Lower leg skin (tissue), 4 donors: ENCODE data around the gene PARP6. TPM values are rescaled to one million over a fixed set of nuclear protein-coding genes. Genes with fewer than 3 reads are reported as not detected.

ENCODE experiments used
- DNase-seq, 2 donors: peaks; one replicate each; pipeline ENCODE4 v3.0.0-alpha.2; 2019; ENCODE audit warnings: low spot score in 2 of 2
- H3K4me3 ChIP-seq: fragments of 200-600 bp; sonication (generic); 2 replicates; pipeline ENCODE4 v1.5.1; 2017; ENCODE audit warnings: mild to moderate bottlenecking, low read depth; ENCODE audit not compliant: poor library complexity, severe bottlenecking
- POLR2A ChIP-seq, 2 donors: fragments of 450-650 bp; IDR thresholded peaks; one replicate each; pipeline ENCODE4 v1.6.1; 2016 to 2017; ENCODE audit warnings: antibody characterized with exemption in 2 of 2, mild to moderate bottlenecking in 1 of 2, moderate library complexity in 1 of 2
- WGBS, 2 donors: methylation state at CpG; one replicate each; pipeline ENCODE4 v1.1.5; 2018; 5-methylcytosine and 5-hydroxymethylcytosine counted together
- intact Hi-C: fragments of 100-400 bp; cut with DNase I; formaldehyde crosslinking; loops from one replicate; pipeline ENCODE4 v1.15.0; 2023; ENCODE audit warnings: low total_unique reads
- total RNA-seq, 4 donors: library from RNA; depleted of rRNA; stranded (reverse); fragments of >200 nt; gene quantifications; one replicate each; pipeline ENCODE4 v1.1.0, GENCODE V29; 2016
- TF ChIP-seq, protein P1 (sequence below), 3 donors: fragments of 450-650 bp; IDR thresholded peaks; one replicate each; pipeline ENCODE4 v1.5.1; 2016; ENCODE audit warnings: antibody characterized with exemption in 3 of 3, mild to moderate bottlenecking in 3 of 3, moderate library complexity in 2 of 3

Gene PARP6
- total RNA-seq, 4 donors from 2014 or later, result 47.4 to 61.7 (median 54.8) TPM

DNA sequence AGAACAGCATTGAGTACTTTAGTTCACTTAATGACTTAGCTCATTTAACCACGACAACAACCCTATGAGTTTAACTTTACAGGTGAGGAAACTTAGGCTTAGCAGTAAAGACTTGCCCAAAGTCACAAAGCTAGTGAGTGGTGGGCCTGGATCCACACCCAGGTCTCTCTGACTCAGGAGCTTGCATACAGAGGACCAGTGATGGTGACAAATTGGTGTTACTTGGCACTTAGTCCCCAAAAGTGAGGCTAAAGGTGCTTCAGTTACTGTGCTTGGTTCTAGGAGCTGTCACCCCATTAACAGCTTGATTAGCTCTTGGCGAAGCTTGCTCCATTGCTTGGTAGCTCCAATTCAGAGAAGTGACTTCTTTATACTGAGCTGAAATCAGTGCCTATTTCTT lies 41.5 kb upstream of the PARP6 start:
- 92 to 96% methylated on average over 2 of the region's 2 CpGs for WGBS, 2 donors
- intact Hi-C loops, result no loop called here
- TF ChIP-seq, protein P1, sequence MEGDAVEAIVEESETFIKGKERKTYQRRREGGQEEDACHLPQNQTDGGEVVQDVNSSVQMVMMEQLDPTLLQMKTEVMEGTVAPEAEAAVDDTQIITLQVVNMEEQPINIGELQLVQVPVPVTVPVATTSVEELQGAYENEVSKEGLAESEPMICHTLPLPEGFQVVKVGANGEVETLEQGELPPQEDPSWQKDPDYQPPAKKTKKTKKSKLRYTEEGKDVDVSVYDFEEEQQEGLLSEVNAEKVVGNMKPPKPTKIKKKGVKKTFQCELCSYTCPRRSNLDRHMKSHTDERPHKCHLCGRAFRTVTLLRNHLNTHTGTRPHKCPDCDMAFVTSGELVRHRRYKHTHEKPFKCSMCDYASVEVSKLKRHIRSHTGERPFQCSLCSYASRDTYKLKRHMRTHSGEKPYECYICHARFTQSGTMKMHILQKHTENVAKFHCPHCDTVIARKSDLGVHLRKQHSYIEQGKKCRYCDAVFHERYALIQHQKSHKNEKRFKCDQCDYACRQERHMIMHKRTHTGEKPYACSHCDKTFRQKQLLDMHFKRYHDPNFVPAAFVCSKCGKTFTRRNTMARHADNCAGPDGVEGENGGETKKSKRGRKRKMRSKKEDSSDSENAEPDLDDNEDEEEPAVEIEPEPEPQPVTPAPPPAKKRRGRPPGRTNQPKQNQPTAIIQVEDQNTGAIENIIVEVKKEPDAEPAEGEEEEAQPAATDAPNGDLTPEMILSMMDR (IDR thresholded peaks at IDR 0.05), result no peak
- TF ChIP-seq POLR2A (IDR thresholded peaks at IDR 0.05), result no peak
- no peak overlapping the region for H3K4me3 ChIP-seq
- peak in 1 of 2 donors; percentile 66 for DNase-seq

DNA sequence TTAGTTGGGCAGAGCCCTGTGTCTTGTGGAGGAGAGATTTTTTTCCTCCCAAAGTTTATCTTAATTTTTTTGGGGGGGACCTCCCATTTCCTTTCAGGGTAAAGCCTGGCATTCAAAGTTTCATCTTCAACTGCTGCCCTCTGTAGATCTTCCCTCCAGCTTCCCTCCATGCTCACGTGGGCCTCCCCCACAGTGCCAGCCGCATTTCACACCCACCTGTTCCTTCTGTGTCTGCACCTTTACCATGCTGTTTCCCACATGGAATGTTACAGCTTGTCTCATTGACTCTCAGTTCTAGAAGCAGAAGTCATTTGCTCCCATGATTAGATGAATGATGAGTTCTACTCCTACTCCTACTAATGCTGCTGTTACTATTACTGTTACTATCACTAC lies 41.1 kb upstream of the PARP6 start:
- H3K4me3 ChIP-seq, result no peak overlapping the region
- TF ChIP-seq POLR2A (IDR thresholded peaks at IDR 0.05), result no peak
- TF ChIP-seq, protein P1 (IDR thresholded peaks at IDR 0.05), result no peak
- peak in 1 of 2 donors; percentile 46 for DNase-seq
- intact Hi-C loops, result no loop called here
- 87 to 93% methylated on average over 2 of the region's 2 CpGs for WGBS, 2 donors

DNA sequence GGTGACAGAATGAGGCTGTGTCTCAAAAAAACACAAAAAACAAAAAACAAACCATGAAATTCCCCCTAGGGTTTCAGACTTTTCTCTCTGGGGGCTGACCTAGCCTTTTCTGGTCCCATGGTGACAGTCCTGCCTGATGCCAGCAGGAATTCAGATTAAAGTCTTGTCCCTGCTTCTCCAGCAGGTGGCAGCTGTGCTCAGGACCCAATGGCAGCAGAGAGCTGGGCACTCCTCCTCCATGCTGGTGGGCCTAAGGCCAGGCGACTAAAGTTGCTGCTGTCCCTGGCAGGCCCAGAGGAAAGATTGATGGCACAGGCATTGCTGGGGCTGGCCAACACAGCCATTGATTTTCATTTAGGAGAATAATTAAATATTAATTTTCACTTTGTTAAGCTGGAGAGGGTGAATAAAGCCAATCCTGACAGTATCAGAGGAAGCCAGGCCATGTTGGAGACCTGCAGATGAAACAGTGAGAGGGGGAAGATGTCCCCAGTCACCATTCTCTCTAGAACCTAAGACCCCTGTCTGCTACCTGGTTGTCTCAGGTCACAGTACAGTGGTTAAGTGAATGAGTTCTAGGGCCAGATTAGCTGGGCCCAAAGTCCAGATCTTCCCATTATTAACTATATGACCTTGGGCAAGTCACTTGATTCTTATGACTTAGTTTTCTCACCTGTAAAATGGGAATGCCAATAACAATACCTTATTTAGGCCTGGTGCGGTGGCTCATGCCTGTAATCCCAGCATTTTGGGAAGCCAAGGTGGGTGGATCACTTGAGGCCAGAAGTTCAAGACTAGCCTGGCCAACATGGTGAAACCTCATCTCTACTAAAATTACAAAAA lies 40.5 kb upstream of the PARP6 start:
- WGBS, 2 donors, result 50 to 53% methylated on average over 2 of the region's 2 CpGs
- TF ChIP-seq POLR2A (IDR thresholded peaks at IDR 0.05), result no peak
- TF ChIP-seq, protein P1 (IDR thresholded peaks at IDR 0.05), result peak in 1 of 3 donors; percentile 20
- no peak overlapping the region for H3K4me3 ChIP-seq
- peak; percentile 21 to 86 for DNase-seq
- intact Hi-C loops, result no loop called here

DNA sequence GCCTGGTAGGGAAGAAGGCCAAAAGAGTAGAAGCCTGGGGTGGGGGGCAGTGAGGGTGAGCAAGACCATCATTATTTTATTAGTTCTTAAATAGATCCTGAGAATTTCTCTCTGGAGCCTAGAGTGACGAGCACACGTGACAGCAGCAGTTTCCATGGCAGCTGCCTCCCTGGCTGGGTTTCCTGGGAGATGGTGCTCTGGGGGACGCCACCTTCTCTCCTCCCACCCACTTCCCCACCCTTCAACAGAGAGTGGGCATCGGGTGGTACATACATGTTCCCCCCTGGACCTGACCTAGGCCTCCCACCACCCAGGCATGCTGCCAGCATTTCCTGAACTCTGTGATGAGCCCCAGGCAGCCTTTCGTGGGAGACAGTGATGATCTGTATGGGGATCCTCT lies 34.7 kb upstream of the PARP6 start:
- intact Hi-C loops, result no loop called here
- TF ChIP-seq, protein P1 (IDR thresholded peaks at IDR 0.05), result no peak
- TF ChIP-seq POLR2A (IDR thresholded peaks at IDR 0.05), result no peak
- DNase-seq, result peak in 1 of 2 donors; percentile 58
- H3K4me3 ChIP-seq, result no peak overlapping the region
- WGBS, 2 donors, result 56 to 63% methylated on average over 5 of the region's 5 CpGs

DNA sequence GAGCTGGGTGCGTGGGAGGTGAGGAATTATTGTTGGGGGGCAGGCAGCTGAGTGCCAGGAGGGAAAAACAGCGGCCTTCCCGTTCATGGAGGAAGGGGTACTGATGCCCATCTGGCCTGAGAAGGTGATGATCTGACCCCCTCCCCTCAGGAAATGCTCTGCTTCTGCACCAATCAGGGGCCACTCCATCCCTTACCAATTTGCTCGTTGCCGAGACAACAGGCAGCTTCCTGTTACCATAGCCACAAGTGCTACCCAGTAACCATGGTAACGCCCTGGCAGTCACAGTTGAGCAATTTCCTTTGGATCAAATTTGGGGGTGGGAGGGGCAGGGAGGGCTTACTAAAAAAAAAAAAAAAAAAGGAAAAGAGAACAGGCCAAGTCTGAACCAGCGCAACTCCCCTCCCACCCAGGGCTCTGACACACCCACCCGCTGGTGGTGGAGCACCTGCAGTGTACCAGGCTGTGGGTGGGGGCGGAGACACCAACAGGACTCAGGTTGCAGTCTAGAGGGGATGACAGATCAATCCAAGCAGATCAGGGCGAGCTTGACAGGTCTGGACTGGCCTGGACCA lies 33.9 kb upstream of the PARP6 start:
- H3K4me3 ChIP-seq, result no peak overlapping the region
- WGBS, 2 donors, result 50 to 51% methylated on average over 10 of the region's 10 CpGs
- peak in 1 of 2 donors; percentile 31 for DNase-seq
- intact Hi-C loops, result no loop called here
- TF ChIP-seq POLR2A (IDR thresholded peaks at IDR 0.05), result no peak

DNA sequence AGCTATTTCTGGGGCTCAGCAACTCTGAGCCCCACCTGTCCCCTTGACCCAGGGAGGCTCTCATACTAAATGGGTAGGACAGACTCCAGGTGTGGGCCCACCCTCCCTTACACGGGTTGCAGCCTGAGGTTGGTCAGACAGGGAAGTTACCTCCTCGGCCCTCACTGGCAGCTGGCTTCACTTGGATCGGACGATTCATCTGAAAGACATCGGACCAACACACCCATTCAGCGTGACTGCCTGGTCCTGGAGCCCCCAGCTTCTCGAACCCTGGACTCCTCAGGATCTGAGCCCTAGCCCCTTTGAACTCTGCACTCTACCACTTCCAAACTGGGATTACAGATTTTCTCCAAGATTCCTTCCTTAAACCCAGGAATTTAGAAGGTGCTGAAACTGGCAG lies 32.2 kb upstream of the PARP6 start:
- intact Hi-C loops, result no loop called here
- no peak overlapping the region for H3K4me3 ChIP-seq
- WGBS, 2 donors, result 91 to 92% methylated on average over 7 of the region's 7 CpGs
- TF ChIP-seq POLR2A (IDR thresholded peaks at IDR 0.05), result no peak
- TF ChIP-seq, protein P1 (IDR thresholded peaks at IDR 0.05), result no peak
- DNase-seq, result peak in 1 of 2 donors; percentile 32
